ENCODE measurements around the gene PLPP2. TPM values are rescaled to one million over a fixed set of nuclear protein-coding genes. Genes with fewer than 3 reads are reported as not detected.

Gene PLPP2
- total and polyA plus RNA-seq, 9 of the 15 experiments (the other 6 are each of a cell fraction or from before 2014, with no cell fraction given) = 0.51 to 4.4 (median 2.2) TPM; not detected in 1

GRCh38 chr19:330503-330902, 39.3 kb upstream of the PLPP2 start (continued):
- TF ChIP-seq ZNF274 (IDR thresholded peaks at IDR 0.05; ENCODE audit: borderline replicate concordance, low read depth, low read length) = no peak
- TF ChIP-seq, protein P1, sequence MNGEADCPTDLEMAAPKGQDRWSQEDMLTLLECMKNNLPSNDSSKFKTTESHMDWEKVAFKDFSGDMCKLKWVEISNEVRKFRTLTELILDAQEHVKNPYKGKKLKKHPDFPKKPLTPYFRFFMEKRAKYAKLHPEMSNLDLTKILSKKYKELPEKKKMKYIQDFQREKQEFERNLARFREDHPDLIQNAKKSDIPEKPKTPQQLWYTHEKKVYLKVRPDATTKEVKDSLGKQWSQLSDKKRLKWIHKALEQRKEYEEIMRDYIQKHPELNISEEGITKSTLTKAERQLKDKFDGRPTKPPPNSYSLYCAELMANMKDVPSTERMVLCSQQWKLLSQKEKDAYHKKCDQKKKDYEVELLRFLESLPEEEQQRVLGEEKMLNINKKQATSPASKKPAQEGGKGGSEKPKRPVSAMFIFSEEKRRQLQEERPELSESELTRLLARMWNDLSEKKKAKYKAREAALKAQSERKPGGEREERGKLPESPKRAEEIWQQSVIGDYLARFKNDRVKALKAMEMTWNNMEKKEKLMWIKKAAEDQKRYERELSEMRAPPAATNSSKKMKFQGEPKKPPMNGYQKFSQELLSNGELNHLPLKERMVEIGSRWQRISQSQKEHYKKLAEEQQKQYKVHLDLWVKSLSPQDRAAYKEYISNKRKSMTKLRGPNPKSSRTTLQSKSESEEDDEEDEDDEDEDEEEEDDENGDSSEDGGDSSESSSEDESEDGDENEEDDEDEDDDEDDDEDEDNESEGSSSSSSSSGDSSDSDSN (IDR thresholded peaks at IDR 0.05; ENCODE audit: borderline replicate concordance in 1 of 2, low read depth in 2 of 2, low read length in 2 of 2) = no peak

DNA sequence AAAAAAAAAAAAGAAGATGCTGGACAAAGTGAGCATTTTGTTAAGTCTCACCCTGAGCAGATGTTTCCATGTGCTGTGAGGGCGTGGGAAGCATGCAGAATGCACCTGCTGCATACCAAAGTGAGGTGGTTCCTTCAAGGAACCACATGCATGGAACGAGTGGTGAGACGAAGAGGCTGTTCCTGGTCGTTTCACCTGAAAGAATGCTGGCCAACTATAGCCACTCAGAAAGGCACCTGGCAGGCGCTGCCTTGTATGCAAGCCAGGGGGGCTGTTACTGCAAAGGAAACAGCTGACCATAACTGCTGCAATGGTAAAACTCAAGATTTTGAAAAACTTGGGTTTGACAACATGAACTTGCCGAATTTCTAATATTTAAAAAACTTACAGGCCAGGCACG, 38.7 kb upstream of the PLPP2 start:
- no peaks in the 10 kb centered on the region; a peak in 1 of 5 replicates for H3K4me1 ChIP-seq (replicated peaks in 1 of 2; ENCODE audit: control insufficient read depth in 2 of 2, insufficient read depth in 2 of 2, low read length in 2 of 2)
- peaks cover 83% of the 10 kb centered on the region; the same call in 2 of the 3 replicates for H3K36me3 ChIP-seq (ENCODE audit: control insufficient read depth, insufficient read depth, low read length)
- no peaks in the 10 kb centered on the region for H4K20me1 ChIP-seq (replicated peaks; ENCODE audit: control insufficient read depth, insufficient read depth, low read length)
- H3K9me3 ChIP-seq (replicated peaks; ENCODE audit: control insufficient read depth, insufficient read depth, low read depth, low read length) = peaks cover 25% of the 10 kb centered on the region
- intact Hi-C loops (cut with micrococcal nuclease) = no loop called here
- CTCF ChIA-PET (ENCODE audit: low intra/inter-chr PET ratio) = no interaction called here
- H3K27ac ChIP-seq (ENCODE audit: extremely low read depth, low read depth, low read length) = no peak overlapping the region
- POLR2A ChIA-PET = interaction anchor here (0.8 kb wide), 1 partner anchor 46 kb away, joined by 3 read pairs; no protein-coding TSS in a partner anchor
- ATAC-seq (no peak), DNase-seq (ENCODE audit: extremely low read depth in 1 of 4, low spot score in 3 of 4) (no peak), FAIRE-seq (no peak)
- H2AFZ ChIP-seq (ENCODE audit: low read depth, low read length) = no peak overlapping the region
- H3K27me3 ChIP-seq (ENCODE audit: control insufficient read depth in 2 of 2, insufficient read depth in 2 of 2, low read length in 2 of 2) = no peaks in the 10 kb centered on the region
- TF ChIP-seq ZNF583 (CRISPR knock-in tag; IDR thresholded peaks at IDR 0.05) = no peak
- no peak for TF ChIP-seq HSF4 (CRISPR knock-in tag; IDR thresholded peaks at IDR 0.05; ENCODE audit: borderline replicate concordance)
- TF ChIP-seq KAT2B (IDR thresholded peaks at IDR 0.05; ENCODE audit: low read depth, low read length) = no peak
- TF ChIP-seq NEUROD1 (IDR thresholded peaks at IDR 0.05; ENCODE audit: borderline replicate concordance, low read depth, low read length, partially characterized antibody) = no peak
- no peak for TF ChIP-seq MECOM (CRISPR knock-in tag; IDR thresholded peaks at IDR 0.05)
- no peak for TF ChIP-seq ZNF561 (CRISPR knock-in tag; conservative IDR thresholded peaks at IDR 0.05)
- no peak for TF ChIP-seq ZNF143 (CRISPR knock-in tag; IDR thresholded peaks at IDR 0.05)
- 96% methylated on average over 6 of the region's 7 CpGs for WGBS (ENCODE audit: insufficient coverage, low coverage, missing lambda C conversion rate)
- H3K79me2 ChIP-seq (ENCODE audit: control insufficient read depth, insufficient read depth, low read length) = peaks cover 12% of the 10 kb centered on the region
- no TSS peak for BruUV-seq (replicated peaks)
- no peaks in the 10 kb centered on the region for H3K9me1 ChIP-seq (ENCODE audit: control insufficient read depth, insufficient read depth, low read length)
- no peak overlapping the region for H3K4me3 ChIP-seq
- in situ Hi-C loops (cut with MboI) = no loop called here
- no peak overlapping the region for H3K4me2 ChIP-seq (ENCODE audit: insufficient read depth, low read length)
- H3K9ac ChIP-seq (ENCODE audit: insufficient read depth in 1 of 2, low read depth in 2 of 2, low read length in 2 of 2) = no peak overlapping the region

Data from K562 (cell line).